DMS53 (cell line): ENCODE measurements around the gene OR8D1.
"Not testable (repeated sequence)": the region's sequence is repeated elsewhere in the genome, so short reads cannot be mapped to it uniquely, and the experiment has no call there.

Experiments
- DNase-seq: peaks from one replicate; lab custom pipeline; 2025; lab: John Stamatoyannopoulos, UW

Gene OR8D1

GRCh38 chr11:124285610-124286344 is 28.0 kb downstream of the OR8D1 start:
- DNase-seq = peak; percentile 49

GRCh38 chr11:124278261-124278660 is 35.5 kb downstream of the OR8D1 start:
- no peak for DNase-seq

- peak; percentile 59 for DNase-seq
These were observed 35.9 kb downstream of the OR8D1 start for GRCh38 chr11:124277804-124278203.

GRCh38 chr11:124277207-124277606 is 36.5 kb downstream of the OR8D1 start:
- DNase-seq = no peak

DNA sequence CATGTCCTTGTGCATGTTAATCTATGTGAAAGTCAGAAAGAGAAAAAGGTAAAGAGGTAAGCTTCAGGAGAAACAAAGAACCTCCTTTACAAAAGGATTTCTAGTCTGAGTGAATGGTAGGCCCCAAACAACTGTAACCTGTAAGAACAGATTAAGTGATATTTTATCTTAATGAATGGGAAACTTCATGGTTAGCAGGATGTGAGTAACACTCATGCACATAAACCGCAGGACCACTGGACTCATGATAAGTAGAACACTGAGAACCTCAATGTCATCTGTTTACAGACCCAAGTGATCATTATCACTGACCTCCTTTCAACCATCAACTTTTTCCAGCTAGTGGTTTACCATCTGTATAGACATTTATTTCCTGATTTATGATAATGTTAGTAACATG is 37.7 kb downstream of the OR8D1 start:
- DNase-seq = no peak

GRCh38 chr11:124274000-124274399 is 39.7 kb downstream of the OR8D1 start:
- DNase-seq = no peak

DNA sequence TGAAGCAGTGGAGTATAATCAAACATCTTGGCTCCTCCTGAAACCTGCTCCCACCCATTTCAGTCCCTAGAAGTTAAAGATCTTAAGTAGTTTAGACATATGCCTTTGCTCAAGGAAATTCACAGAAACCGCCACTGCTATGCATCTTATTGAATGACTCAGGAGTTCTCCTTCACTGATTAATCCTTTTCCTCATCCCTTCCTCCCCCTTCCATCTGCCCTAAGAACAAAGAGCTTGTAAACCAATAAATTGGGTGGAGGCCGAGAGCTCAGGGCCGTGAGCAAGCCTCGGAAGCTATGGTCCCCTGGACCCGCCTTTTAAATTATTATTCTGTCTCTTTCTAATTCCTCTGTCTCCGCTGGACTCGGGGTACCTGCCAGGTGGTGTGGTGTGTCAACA is 42.9 kb downstream of the OR8D1 start:
- not testable (repeated sequence) for DNase-seq

- DNase-seq = not testable (repeated sequence)
These were observed 48.7 kb downstream of the OR8D1 start for GRCh38 chr11:124265041-124265440.

- no peak for DNase-seq
These were observed 57.7 kb downstream of the OR8D1 start, which contains the start of gene OR8G5 for GRCh38 chr11:124256076-124256475. TSS of gene OR8G5 (plus strand) at chr11:124256376. CDS start at chr11:124264932, 8,556 bp downstream.
